ENCODE results near the gene USP38.
A peak's percentile ranks its signal among the peaks of the same experiment; 100 is the strongest.

The USP38 gene

DNA sequence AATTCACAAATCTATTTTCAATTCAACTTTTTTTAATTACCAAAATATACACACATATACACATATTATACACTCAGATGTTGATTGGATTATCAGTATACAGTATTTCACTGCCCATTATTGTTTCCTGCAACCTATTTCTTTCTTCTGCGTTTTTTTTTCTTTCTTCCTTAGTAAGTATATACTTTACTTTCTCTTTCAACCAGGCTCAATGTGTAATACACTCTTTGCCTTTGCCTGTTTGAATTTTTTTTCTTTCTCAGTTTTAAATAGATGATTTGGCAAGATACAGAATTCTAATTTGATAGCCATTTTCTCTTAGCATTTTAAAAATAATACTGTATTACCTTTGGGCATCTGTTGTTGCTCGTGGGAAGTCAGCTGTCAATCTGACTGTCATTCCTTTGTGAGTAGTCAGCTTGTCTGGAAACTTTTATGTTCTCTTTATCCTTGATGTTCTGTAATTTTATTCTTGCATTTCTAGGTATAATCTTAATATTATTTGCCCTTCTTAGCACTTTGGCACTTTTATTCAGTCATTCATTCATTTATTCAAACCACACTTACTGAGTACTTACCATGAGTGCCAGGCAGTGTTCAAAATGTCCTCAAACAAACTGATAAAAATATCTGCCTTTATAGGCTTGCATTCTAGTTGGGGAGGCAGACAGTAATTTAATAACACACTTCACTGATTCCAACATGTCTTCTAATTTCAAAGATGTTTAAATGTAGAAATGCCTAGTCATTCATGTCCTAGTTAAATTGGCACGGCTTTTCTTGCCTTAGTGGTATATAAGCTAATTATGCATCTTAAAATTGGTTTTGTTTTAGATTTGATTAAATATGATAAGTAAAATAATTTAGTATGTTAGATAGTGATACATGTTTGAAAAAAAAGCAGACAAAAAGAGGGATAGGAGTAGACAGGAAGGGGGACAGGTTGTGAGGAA is 3.7 kb downstream of the USP38 start:
- TF ChIP-seq, protein P1, sequence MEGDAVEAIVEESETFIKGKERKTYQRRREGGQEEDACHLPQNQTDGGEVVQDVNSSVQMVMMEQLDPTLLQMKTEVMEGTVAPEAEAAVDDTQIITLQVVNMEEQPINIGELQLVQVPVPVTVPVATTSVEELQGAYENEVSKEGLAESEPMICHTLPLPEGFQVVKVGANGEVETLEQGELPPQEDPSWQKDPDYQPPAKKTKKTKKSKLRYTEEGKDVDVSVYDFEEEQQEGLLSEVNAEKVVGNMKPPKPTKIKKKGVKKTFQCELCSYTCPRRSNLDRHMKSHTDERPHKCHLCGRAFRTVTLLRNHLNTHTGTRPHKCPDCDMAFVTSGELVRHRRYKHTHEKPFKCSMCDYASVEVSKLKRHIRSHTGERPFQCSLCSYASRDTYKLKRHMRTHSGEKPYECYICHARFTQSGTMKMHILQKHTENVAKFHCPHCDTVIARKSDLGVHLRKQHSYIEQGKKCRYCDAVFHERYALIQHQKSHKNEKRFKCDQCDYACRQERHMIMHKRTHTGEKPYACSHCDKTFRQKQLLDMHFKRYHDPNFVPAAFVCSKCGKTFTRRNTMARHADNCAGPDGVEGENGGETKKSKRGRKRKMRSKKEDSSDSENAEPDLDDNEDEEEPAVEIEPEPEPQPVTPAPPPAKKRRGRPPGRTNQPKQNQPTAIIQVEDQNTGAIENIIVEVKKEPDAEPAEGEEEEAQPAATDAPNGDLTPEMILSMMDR (IDR thresholded peaks at IDR 0.05; ENCODE audit: borderline replicate concordance, control extremely low read depth, extremely low read depth, insufficient read depth, missing control alignments): no peak
- no peak for DNase-seq (ENCODE audit: low spot score)
- in situ Hi-C loops (cut with MboI; ENCODE audit: low sequenced_read_pairs, unreplicated experiment): no loop called here

DNA sequence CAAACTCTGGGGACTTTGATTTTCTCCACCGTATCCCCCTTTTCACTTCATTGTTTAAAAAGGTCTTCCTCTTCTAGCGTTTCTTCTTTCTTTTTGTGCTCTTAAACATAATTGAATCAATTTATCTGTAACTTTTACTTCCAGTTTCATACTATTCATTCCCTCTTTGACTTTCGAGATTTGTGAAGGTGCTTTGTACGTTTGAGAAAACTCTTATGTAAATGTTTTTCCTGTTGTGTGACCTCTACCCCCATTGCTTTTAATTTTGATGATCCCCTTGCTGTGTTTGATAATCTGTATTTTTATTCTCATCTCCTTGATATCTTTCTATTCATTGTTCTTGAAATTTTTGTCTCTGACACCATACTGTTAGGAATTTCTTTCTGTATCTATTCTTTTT is 4.8 kb downstream of the USP38 start:
- TF ChIP-seq, protein P1 (IDR thresholded peaks at IDR 0.05; ENCODE audit: borderline replicate concordance, control extremely low read depth, extremely low read depth, insufficient read depth, missing control alignments): no peak
- DNase-seq (ENCODE audit: low spot score): peak; percentile 21
- in situ Hi-C loops (cut with MboI; ENCODE audit: low sequenced_read_pairs, unreplicated experiment): no loop called here

DNA sequence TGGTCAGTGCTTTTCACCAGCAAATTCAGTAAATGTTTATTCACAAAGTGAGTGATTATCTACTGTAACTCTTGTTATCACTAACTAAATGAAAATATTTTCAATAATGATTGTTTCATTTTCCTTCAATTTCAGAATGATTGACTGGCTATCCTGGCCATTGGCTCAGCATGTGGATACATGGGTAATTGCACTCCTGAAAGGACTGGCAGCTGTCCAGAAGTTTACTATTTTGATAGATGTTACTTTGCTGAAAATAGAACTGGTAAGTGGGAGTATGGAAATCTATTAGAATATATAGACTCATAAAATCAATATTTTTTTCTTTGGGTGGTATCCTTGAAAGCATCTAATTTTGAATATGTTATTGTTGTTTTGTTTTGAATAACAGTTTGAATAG is 10.9 kb downstream of the USP38 start:
- TF ChIP-seq, protein P1 (IDR thresholded peaks at IDR 0.05; ENCODE audit: borderline replicate concordance, control extremely low read depth, extremely low read depth, insufficient read depth, missing control alignments): no peak
- DNase-seq (ENCODE audit: low spot score): no peak
- in situ Hi-C loops (cut with MboI; ENCODE audit: low sequenced_read_pairs, unreplicated experiment): no loop called here

DNA sequence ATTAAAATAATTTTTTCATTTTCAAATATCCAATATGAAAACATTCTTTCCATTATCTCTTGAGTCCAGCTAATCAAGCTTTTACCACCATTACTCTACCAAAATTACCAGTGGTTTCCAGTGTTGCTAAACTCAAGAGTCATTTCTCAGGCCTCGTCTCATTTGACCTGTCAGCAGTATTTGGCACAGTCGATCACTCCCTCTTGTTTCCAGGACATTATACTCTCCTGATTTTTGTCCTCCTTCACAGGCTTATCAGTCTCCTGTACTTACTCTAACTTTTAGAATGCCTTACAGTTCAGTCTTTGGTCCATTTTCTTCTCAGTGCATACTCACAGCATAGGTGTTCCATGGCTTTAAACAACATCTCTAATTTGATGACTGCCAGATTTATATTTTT is 11.6 kb downstream of the USP38 start:
- in situ Hi-C loops (cut with MboI; ENCODE audit: low sequenced_read_pairs, unreplicated experiment): no loop called here
- no peak for DNase-seq (ENCODE audit: low spot score)
- TF ChIP-seq, protein P1 (IDR thresholded peaks at IDR 0.05; ENCODE audit: borderline replicate concordance, control extremely low read depth, extremely low read depth, insufficient read depth, missing control alignments): no peak

DNA sequence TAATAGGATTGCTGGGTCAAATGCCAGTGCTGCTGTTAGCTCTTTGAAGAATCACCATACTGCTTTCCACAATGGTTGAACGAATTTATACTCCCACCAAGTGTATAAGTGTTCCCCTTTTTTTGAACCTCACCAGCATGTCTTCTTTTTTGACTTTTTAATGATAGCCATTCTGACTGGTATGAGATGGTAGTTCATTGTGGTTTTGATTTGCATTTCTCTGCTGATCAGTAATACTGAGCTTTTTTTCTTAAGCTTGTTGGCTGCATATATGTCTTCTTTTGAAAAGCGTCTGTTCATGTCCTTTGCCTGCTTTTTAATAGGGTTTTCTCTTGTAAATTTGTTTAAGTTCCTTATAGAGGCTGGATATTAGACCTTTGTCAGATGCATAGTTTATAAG is 14.8 kb downstream of the USP38 start:
- no peak for DNase-seq (ENCODE audit: low spot score)
- TF ChIP-seq, protein P1 (IDR thresholded peaks at IDR 0.05; ENCODE audit: borderline replicate concordance, control extremely low read depth, extremely low read depth, insufficient read depth, missing control alignments): no peak
- in situ Hi-C loops (cut with MboI; ENCODE audit: low sequenced_read_pairs, unreplicated experiment): no loop called here

DNA sequence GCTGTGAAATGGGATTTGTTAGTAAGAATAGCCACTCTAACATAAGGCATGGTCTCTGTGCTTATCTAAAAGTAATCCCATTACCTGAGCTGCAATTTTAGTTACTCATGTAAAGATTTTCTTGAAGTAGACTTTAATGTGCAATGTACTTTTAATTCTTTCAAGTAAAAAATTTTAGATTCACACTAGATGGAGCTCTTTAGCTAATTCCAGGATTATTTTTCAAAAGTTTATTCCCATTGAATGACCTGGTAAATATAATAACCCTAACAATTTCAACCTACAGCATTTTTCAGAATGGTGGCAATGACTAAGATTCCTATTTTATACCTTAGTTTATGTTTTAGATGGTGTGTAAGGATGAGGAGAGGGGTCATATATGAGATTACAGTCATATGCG is 18.1 kb downstream of the USP38 start:
- TF ChIP-seq, protein P1 (IDR thresholded peaks at IDR 0.05; ENCODE audit: borderline replicate concordance, control extremely low read depth, extremely low read depth, insufficient read depth, missing control alignments): no peak
- in situ Hi-C loops (cut with MboI; ENCODE audit: low sequenced_read_pairs, unreplicated experiment): loop anchor here (25.0 kb wide), 1 partner anchor 284 kb away; no protein-coding TSS in a partner anchor
- DNase-seq (ENCODE audit: low spot score): no peak
